PFSK-1 (cell line): ENCODE measurements around the gene NUDT8.

ENCODE experiments used
- FOXP2 ChIP-seq: optimal IDR thresholded peaks from 2 replicates; pipeline ENCODE3; 2011; ENCODE audit warnings: borderline replicate concordance, control low read depth, inconsistent platforms; ENCODE audit not compliant: insufficient read depth; ENCODE audit errors: extremely low read length, extremely low read depth
- POLR2AphosphoS5 ChIP-seq: IDR thresholded peaks from 2 replicates; pipeline ENCODE4 v1.6.1; 2012; ENCODE audit warnings: low read depth, mild to moderate bottlenecking, control low read depth, low read length, moderate library complexity
- REST ChIP-seq, 2 experiments: IDR thresholded peaks; 2 replicates each; pipeline versions ENCODE4 v1.6.1 to v1.8.0; 2011 to 2012; ENCODE audit warnings: low read depth in 2 of 2, low read length in 2 of 2, control low read depth in 1 of 2, inconsistent platforms in 1 of 2, mild to moderate bottlenecking in 1 of 2, moderate library complexity in 1 of 2; ENCODE audit not compliant: insufficient read depth in 1 of 2
- SIN3A ChIP-seq: IDR thresholded peaks from 2 replicates; pipeline ENCODE4 v1.6.1; 2012; ENCODE audit warnings: mild to moderate bottlenecking, low read length, moderate library complexity, borderline replicate concordance; ENCODE audit not compliant: insufficient read depth
- TAF1 ChIP-seq: IDR thresholded peaks from 2 replicates; pipeline ENCODE4 v1.6.1; 2012; ENCODE audit warnings: low read length, control low read depth, borderline replicate concordance; ENCODE audit not compliant: insufficient read depth

DNA sequence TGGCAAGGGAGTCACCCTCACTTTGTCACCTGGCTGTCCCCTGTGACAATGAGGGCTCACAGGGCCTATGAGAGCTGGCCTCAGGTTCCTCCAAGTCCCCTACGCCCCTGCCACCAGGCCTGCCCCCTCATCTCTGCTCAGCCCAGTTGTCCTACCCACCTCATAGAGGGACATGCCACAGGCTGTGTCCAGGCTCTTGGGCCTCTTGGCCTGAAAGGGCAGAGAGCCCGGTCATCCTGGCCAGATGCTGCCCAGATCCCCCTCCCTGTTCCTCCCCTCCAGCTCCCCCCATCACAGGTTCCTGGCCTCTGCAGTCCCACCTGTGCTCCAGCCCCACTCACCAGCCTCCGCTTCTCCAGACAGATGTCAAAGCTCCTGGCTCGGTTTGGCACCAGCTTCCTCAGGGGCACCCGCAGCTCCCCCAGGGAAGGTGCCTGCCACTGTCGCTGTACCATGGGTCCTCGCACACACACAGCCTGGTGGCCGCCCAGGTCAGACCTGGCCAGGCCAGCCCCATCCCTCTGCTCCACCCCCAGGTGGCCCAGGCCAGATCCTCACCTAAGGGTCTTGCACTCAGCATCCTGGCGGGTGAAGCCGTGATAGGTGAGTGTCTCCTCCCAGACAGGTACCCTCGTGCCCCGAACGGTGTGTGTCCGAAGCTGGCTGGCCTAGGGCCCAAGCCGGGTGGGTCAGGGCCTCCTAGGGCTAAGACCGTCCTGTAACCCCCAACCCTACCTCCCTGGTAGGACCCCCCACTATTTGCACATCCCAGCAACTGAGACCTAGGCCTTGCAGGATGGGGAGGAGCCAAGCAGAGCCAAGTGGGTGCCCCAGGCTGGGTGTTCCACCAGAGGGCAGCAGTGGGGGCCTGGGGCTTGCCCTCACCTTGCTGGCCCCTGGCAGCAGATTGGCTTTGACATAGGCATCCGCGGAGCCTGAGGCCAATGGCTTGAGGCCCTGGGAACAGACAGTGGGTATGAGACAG lies 14.7 kb downstream of the NUDT8 start:
- TF ChIP-seq POLR2AphosphoS5 = peak; percentile 11; the same call in 1 of the 2 replicates
- TF ChIP-seq TAF1 = no peak
- no peak for TF ChIP-seq REST (IDR thresholded peaks at IDR 0.05; ENCODE audit: insufficient read depth in 1 of 2, low read depth in 2 of 2, low read length in 2 of 2)
- TF ChIP-seq SIN3A = no peak
- no peak for TF ChIP-seq FOXP2
